GM19397 (cell line): Measurements from ENCODE around the gene UBA6.
A peak's percentile ranks its signal among the peaks of the same experiment; 100 is the strongest.
"Not testable (repeated sequence)": the region's sequence is repeated elsewhere in the genome, so short reads cannot be mapped to it uniquely, and the experiment has no call there.

Experiments used
- ATAC-seq: cut with Tn5 transposase; IDR thresholded peaks from one replicate; pipeline ENCODE4 v1.9.1; 2021; ENCODE audit warnings: mild to moderate bottlenecking, moderate library complexity; ENCODE audit not compliant: unreplicated experiment

The UBA6 gene

GRCh38 chr4:67714248-67714583 lies 13.3 kb upstream of the UBA6 start:
- ATAC-seq: peak; percentile 46

DNA sequence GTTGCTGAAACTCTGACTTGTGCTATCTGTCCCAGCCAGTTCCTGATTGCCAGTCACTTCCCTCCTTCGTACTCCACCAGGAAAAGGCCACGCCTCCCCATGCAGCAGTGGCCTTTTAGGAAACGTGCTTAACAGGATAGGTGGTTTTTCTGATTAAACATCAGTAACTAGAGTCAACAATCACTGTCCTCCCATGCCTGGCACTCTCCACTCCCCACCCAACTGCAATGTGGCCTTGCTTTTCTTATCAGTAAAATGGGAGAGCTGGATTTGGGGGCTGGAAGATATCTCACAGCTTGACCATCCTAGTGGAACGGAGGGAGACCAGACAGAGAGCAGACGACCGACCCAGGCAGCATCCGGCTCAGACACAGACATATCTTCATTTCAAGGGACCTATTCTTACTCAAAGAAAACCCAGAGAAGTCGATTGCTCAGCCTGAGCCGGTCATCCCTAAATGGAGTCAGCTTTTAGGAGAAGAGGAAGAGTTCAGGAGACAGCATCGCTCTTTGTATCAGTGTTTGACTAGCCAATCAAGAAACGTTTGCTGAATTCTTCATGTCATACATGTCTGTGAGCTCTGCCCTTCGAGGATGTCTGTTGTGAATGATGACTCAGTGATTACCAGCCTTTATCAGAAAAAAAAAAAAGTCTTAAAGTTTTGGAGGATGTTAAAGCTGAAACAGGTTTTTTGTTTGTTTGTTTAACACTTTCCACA lies 12.7 kb upstream of the UBA6 start:
- ATAC-seq: no peak

GRCh38 chr4:67712650-67713528 lies 11.9 kb upstream of the UBA6 start:
- no peak for ATAC-seq

- no peak for ATAC-seq
Measured at GRCh38 chr4:67712000-67712625, 11.2 kb upstream of the UBA6 start.

DNA sequence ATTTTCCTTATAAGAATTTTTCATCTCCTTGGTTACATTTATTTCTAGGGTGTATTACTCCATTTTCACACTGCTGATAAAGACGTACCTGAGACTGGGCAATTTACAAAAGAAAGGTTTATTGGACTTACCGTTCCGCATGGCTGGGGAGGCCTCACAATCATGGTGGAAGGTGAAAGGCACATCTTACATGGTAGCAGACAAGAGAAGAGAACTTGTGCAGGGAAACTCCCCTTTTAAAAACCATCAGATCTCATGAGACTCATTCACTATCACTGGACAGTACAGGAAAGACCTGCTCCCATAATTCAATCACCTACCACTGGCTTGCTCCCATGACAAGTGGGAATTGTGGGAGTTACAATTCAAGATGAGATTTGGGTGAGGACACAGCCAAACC lies 5.7 kb upstream of the UBA6 start:
- not testable (repeated sequence) for ATAC-seq

GRCh38 chr4:67704843-67705242 lies 3.9 kb upstream of the UBA6 start:
- ATAC-seq: no peak

GRCh38 chr4:67702166-67702565 lies 1.2 kb upstream of the UBA6 start:
- ATAC-seq: no peak

- ATAC-seq: no peak
Measured at GRCh38 chr4:67701517-67701850, 529 bp upstream of the UBA6 start.

GRCh38 chr4:67700116-67700737 lies 728 bp downstream of the UBA6 start:
- ATAC-seq: peak; percentile 6

GRCh38 chr4:67699603-67700002 lies 1.4 kb downstream of the UBA6 start:
- ATAC-seq: no peak

- no peak for ATAC-seq
Measured at GRCh38 chr4:67697860-67698687, 2.9 kb downstream of the UBA6 start.

GRCh38 chr4:67696061-67696460 lies 4.9 kb downstream of the UBA6 start:
- no peak for ATAC-seq

GRCh38 chr4:67694662-67695061 lies 6.3 kb downstream of the UBA6 start:
- ATAC-seq: no peak

GRCh38 chr4:67691328-67691727 lies 9.6 kb downstream of the UBA6 start:
- ATAC-seq: no peak

- no peak for ATAC-seq
Measured at GRCh38 chr4:67687636-67688035, 13.3 kb downstream of the UBA6 start.

DNA sequence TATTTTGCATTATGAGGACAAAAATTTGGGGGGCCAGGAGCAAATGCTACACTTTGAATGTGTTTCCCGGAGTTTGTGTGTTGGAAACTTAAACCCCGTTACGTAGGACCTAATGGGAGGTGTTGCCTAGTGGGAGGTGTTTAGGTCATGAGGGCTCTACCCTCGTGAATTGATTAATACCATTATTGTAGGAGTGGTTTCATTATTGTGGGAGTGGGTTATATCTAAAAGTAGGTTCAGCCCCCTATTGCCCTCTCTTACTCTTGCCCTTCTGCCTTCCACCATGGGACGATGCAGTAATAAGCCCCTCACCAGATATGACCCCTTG lies 15.5 kb downstream of the UBA6 start:
- ATAC-seq: no peak

- no peak for ATAC-seq
Measured at GRCh38 chr4:67684839-67685531, 16.0 kb downstream of the UBA6 start.

- no peak for ATAC-seq
Measured at GRCh38 chr4:67682266-67682665, 18.7 kb downstream of the UBA6 start.

DNA sequence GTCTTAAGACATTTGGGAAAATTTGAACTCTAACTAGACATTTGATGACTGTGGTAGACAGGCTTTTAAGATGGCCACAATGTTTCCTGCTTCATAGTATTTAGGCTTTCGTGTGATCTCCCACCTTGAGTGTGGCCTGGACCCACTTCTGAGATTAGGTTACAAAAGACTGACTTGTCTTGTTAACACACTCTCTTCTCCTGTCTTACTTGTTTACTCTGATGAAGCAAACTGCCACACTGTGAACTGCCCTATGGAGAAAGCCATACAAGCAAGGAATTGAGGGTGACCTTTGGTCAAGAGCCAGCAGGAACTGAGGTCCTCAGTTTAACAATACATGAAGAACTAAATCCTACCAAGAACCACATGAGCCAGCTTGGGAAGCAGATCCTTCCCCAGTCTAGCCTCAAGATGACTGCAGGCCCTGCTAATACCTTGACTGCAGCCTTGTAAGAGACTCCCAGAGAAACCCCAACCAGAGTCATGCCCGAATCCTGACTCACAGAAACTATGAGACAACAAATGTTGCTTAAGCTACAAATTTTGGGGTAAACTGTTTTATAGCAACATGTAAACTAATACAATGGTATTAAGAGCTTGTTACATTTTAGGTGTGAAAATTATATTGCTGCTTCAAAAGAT lies 20.3 kb downstream of the UBA6 start:
- no peak for ATAC-seq

DNA sequence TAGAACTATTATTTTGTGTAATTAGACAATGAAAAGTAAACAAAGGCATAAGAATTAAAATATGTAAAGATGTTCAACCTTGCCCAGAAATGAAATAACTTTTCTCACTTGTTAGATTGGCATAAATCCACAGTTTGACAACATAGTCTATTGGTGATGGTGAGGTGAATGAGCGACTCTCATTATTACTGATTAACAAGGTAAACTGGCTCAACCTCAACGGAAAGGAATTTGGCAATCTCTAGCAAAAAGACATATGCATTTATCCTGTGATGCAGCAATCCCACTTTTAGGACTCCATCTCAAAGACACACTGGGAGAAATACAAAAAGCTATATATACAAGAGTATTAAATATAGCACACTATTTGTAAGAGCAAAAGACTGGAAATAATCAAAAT lies 22.3 kb downstream of the UBA6 start:
- ATAC-seq: no peak
